IPS-18c (cell line): ENCODE measurements around the gene ACOT13.
A peak's percentile ranks its signal among the peaks of the same experiment; 100 is the strongest.
"Not testable (repeated sequence)": the region's sequence is repeated elsewhere in the genome, so short reads cannot be mapped to it uniquely, and the experiment has no call there.

ENCODE experiments used
- H3K4me3 ChIP-seq: 2 replicates; pipeline ENCODE4 v1.7.0; 2013; ENCODE audit warnings: low read depth, mild to moderate bottlenecking, low read length, moderate library complexity; ENCODE audit not compliant: insufficient read depth
- H3K9me3 ChIP-seq: one replicate; pipeline ENCODE4 v1.6.1; 2013; ENCODE audit warnings: mild to moderate bottlenecking, low read length, moderate library complexity; ENCODE audit not compliant: control insufficient read depth, insufficient read depth

ACOT13 gene

DNA sequence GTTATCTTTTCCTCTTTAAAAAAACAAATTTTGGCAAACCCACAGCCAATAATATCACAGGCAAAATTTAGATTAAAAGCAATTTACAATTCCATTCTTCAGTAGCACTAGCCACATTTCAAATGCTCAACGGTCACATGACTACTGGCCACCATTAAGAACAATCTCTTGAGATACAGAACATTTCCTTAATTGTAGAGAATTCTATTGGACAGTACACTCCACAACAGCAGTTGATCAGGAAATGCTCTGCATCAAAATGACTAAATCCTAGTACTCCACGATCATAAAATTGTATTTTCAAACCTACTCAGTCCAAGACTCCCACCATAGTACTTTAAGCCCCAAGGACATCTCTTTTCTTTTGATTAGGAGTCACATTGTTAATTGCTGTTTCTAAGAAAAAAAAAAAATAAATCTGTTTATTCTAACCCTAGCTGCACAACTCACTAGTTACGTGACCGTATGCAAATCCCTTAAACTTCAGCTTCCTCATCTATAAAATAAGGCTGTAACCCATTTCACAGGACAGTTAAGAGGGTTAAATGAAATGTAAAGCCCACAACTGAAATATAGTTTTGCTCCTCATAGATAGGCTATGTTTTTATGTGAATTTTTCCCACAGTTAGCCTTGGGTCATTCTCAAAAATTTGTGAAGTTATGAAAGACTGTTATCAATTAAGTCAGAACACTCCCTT lies 42.3 kb downstream of the ACOT13 start:
- no peak overlapping the region for H3K4me3 ChIP-seq
- H3K9me3 ChIP-seq, result no peaks in the 10 kb centered on the region

DNA sequence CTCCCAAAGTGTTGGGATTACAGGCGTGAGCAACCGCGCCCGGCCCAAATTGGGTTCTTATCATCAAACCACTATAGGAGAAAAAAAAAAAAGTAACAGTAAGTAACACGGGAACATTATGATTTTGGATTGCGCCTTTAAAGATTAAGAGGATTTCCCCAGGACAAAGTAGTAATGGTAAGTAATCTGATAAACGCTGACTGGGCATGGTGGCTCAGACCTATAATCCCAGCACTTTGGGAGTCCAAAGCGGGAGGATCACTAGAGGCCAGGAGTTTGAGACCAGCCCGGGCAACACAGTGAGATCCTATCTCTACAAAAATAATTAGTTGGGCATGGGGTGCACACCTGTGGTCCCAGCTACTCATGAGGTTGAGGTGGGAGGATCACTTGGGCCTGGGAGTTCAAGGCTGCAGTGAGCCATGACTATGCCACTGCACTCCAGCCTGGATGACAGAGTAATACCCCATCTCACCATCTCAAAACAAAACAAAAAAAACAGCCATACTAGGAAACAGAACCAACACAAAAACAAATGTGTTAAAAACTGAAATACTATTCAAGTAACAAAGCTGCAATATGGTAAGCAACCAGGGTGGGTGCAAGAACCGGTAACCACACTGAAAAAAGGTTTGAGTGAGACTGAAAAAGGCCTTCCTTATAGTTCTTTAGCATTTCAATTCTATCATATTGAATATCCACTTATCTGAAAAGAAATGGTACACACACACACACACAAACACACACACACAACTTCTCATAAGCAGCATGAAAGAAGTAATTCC lies 43.8 kb downstream of the ACOT13 start:
- H3K4me3 ChIP-seq, result no peak overlapping the region

DNA sequence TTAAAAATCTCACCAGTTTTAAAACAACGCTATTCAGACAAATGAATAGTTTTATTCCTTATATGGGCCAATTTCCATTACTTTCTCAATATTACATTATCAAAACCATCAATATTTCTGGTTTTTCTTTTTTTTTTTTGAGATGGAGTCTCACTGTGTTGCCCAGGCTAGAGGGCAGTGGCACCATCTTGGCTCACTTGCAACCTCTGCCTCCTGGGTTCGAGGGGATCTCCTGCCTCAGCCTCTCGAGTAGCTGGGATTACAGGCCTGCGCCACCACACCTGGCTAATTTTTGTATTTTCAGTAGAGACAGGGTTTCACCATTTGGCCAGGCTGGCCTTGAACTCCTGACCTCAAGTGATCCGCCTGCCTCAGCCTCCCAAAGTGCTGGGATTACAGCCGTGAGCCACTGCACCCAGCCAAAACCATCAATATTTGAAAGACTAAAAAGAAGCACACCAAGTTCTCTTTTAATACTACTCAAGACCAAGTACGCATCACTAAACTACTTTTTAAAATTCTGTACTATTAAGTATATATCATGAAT lies 49.8 kb downstream of the ACOT13 start:
- H3K9me3 ChIP-seq, H3K4me3 ChIP-seq: not testable (repeated sequence)

More for the DNA sequence above, 43.8 kb downstream of the ACOT13 start:
- no peaks in the 10 kb centered on the region for H3K9me3 ChIP-seq

DNA sequence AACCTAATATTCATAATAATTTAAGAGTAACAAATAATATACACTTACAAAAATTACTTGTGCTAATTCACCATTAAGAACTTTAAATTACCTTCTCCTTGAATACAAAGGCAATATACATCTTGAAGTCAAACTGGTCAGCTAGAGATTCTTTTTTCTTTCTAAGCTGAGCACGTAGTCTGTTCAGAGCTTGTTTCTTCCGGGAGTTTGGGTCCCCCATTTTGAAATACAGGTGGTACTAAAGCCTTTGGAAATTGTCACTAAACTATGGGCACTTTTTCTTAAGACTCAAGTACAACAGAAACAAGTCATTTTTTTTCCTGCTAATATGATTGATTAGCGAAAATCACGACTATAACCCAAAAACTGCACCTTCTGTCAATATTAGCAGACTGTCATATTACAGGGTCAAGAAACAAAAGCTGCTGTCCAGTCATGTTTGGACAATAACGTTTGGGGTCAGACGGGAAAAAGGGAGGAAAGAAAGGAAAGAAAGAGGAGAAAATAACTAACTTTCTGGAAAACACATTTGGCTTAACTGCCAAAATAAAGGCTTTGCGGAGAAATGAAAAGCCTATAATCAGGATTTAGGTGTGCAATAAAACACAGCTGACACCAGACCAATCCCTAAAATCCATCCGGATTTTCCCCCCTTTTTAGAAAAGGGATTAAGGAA lies 51.7 kb downstream of the ACOT13 start:
- no peaks in the 10 kb centered on the region for H3K9me3 ChIP-seq
- H3K4me3 ChIP-seq, result peak overlapping the region; percentile 98

DNA sequence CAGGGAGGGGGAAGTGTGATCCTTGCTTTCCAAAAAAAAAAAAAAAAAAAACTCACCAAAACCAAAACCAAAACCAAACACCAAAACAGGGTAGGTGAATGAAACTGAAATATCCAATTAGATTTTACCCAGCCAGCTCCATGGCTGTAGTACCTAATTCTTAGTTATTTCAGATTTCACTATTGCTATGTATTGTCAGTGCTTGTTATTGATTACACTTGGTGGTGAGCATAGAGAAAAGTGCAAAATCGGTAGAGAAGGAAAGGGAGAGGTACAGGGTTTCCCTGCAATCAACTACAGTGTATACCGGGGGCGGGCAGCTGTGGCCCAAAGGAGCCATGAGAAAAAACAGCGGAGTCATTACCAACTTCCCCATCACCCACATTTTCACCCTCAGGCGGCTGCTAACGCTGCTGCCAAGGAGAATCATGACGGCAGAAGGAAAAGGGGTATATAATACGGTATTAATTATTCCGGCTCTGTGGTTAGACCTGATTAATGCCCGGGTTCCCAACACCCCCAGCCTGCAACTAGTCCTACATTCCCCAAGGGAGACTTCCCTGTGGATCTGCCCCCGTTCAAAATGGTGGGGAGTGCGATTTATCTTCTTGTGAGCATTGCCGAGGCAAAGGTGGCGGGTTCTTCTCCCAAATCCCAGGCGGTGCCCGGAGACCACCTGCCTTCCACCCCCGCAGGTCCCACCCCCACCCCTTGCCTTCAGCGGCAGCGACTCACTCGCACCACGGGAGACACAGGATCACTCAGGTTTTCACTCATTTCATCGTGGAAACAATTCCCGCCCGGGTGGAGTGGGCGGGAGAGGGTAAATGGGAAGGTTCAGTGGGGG lies 52.5 kb downstream of the ACOT13 start, which contains the start of gene C6orf62:
Gene C6orf62, minus strand, starts transcription at position 30 of the 847 bp plus-strand sequence. CDS start 486 bp downstream, outside the sequence.
- peak within 1 kb of the TSS; percentile 98 for H3K4me3 ChIP-seq
- no peaks in the 10 kb centered on the region for H3K9me3 ChIP-seq

DNA sequence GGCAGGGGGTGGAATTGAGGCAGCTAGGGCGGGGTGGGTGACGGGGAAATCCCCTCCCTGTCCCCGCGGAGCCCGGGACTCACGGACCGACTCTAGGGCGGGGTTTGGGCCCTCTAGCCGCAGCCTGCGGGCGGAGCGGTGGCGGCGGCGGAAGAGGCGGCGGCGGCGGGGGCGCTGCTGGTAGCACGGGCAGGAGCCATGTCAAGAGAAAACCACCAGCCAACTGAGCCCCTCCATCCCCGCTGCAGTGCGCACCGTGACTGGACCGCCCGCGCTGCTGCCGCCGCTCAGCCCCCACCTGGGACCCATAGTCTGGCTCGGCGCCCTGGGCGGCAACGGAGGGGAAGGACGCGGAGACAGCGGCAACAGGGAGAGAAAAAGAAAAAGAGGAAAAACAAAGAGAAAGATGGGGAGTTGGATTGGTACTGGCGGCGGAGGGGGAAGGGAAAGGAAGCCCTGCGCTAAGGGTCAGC lies 53.3 kb downstream of the ACOT13 start:
- Histone ChIP-seq H3K4me3 (peak overlapping the region; percentile 98), H3K9me3 (no peaks in the 10 kb centered on the region)

- peak overlapping the region; percentile 98 for H3K4me3 ChIP-seq
- H3K9me3 ChIP-seq, result no peaks in the 10 kb centered on the region
Observed at GRCh38 chr6:24720604-24721460, 54.0 kb downstream of the ACOT13 start.

DNA sequence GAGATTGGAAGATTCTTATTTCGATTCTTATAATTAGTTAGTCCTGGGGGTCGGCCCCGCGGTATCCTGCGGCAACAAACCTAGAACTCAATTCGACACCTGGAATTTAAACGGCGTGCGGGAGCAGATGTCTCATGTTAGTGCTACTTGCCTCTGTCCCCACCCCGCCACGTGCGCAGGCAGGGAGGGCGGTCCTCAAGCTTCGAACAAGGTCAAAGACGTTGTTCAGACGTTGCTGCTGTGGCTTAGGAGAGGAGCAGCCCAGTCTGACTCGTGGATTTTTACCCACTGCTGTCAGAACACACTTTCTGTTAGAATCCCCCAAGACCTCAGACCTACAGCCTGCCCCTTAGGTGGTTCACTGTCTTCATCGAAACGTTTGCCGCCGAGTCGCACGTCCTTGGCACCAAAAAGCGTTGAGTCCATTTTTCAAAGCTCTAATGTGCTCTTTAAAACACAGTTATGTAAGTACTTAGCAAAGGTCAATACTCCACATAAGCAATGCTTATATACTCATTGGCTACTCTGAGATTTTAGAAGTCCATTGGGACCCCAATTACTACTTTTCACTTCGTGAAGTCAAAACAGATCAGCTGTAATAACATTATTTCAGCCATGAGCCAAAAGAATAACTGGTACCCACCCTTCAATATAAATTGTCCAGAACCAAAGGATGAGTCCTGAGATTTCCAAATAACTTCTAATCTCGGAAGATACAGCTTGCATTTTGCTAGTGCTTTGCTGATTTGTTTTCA lies 54.8 kb downstream of the ACOT13 start:
- Histone ChIP-seq H3K9me3 (no peaks in the 10 kb centered on the region), H3K4me3 (peak overlapping the region; percentile 67)

GRCh38 chr6:24723270-24723669 lies 56.4 kb downstream of the ACOT13 start:
- Histone ChIP-seq H3K4me3 (no peak overlapping the region), H3K9me3 (no peaks in the 10 kb centered on the region)

DNA sequence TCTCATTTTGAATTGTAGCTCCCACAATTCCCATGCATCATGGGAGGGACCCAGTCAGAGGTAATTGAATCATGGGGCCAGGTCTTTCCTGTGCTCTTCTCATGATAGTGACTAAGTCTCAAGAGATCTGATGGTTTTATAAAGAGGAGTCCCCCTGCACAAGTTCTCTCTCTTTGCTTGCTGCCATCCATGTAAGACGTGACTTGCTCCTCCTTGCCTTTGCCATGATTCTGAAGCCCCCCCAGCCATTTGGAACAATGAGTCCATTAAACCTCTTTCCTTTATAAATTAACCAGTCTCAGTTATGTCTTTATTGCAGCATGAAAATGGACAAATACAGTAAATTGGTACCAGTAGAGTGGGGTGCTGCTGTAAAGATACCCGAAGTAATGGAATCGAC lies 63.8 kb downstream of the ACOT13 start:
- not testable (repeated sequence) for H3K4me3 ChIP-seq, H3K9me3 ChIP-seq

GRCh38 chr6:24731456-24732134 lies 64.7 kb downstream of the ACOT13 start:
- H3K4me3 ChIP-seq, H3K9me3 ChIP-seq: not testable (repeated sequence)

- H3K9me3 ChIP-seq, result peaks cover 3% of the 10 kb centered on the region
- H3K4me3 ChIP-seq, result no peak overlapping the region
Observed at GRCh38 chr6:24734166-24734565, 67.3 kb downstream of the ACOT13 start.

- not testable (repeated sequence) for H3K4me3 ChIP-seq, H3K9me3 ChIP-seq
Observed at GRCh38 chr6:24734710-24735109, 67.8 kb downstream of the ACOT13 start.

- H3K9me3 ChIP-seq, result no peaks in the 10 kb centered on the region
- no peak overlapping the region for H3K4me3 ChIP-seq
Observed at GRCh38 chr6:24738741-24739140, 71.9 kb downstream of the ACOT13 start.

DNA sequence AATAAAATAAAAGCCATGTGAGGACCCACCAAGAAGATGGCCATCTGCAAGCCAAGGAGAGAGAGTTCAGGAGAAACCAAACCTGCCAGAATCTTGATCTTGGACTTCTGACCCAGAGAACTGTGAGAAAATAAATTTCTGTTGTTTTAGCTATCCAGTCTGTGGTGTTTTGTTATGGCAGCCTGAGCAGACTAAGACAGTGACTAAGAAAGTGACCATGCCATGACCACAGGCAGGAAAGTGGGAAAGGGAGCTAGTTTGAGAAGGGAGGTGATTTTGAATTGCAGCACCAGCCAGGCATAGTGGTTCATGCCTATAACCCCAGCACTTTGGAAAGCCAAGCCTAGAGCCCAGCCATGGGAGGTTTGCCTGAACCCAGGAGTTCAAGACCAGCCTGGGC lies 74.0 kb downstream of the ACOT13 start:
- Histone ChIP-seq H3K9me3 (no peaks in the 10 kb centered on the region), H3K4me3 (no peak overlapping the region)
